Testis (tissue), 2 donors: ENCODE measurements around the gene HOXB1.

Experiments
- CTCF ChIP-seq, 3 experiments: fragments of 450-650 bp in 2 of 3; fragments of 200-600 bp in 1 of 3; sonication (generic) in 1 of 3; IDR thresholded peaks; one replicate each; pipeline ENCODE4 v1.5.1; 2016 to 2019; ENCODE audit warnings: antibody characterized with exemption in 3 of 3, mild to moderate bottlenecking in 2 of 3, moderate library complexity in 1 of 3
- POLR2A ChIP-seq: fragments of 450-650 bp; IDR thresholded peaks from one replicate; pipeline ENCODE4 v1.6.1; 2017; ENCODE audit warnings: antibody characterized with exemption, mild to moderate bottlenecking, moderate library complexity

GRCh38 chr17:48567646-48568354 lies 37.0 kb upstream of the HOXB1 start:
- TF ChIP-seq CTCF (IDR thresholded peaks at IDR 0.05) = no peak
- no peak for TF ChIP-seq POLR2A
